NCI-H524 (cell line): ENCODE measurements around the gene ADAMTSL1.

ENCODE experiments used
- DNase-seq, 2 experiments: peaks; one replicate each; lab custom pipeline; 2025; lab: John Stamatoyannopoulos, UW

ADAMTSL1 gene

DNA sequence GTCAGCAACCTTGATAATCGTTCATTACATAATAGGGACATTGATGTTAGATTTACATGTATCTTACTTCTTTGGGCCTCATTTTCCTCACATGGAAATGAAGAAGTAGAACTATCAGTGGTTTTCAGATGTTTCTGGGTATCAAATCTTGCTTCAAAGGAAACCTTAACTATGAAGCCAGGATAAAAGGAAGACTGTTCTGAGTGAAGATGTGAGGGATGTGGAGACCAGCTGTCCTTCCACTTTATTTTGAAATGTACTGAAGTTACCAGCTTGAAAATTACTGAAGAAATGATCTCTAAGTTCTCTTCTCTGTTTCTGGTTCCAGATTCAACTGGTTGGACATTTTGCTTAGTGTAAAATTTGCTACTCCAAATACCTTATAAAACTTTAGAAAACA, 186.0 kb downstream of the ADAMTSL1 start:
- no peak for DNase-seq

DNA sequence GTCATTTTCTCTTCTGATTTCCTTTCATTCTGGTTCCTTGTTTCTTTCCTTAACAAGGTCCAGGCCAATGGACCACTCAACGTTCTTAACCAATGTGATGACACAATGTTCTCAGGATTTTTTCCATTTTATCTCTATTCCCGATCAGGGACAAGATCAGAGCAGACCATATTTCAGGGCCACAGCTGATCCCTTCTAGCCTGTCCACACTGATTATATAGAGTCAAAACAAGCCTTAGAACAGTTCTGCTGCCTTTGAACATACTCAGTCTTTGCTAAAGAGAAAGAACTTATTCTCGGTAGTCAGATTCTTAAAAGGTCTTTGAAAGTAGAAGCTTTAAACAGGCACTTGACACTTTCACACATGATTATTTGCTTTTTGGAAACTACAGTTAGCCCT, 188.4 kb downstream of the ADAMTSL1 start:
- no peak for DNase-seq

DNA sequence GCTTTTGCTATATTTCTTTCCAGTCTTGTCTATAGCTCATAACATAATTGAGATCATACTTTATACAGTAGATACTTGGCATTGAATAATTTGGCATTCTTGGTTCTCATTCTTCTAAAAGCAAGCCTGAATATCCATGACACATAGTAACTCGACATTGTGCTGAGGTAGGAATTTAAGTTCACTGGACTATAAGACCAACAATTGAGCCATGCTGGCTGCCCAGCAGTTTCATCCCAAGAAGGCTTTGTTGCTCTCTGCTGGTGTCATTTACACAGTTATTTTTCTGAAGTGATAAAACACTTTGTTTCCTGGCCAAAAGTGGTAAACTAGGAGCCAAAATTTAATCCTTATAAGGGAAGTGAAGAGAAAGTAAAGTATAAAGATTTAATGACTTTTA, 192.0 kb downstream of the ADAMTSL1 start:
- no peak for DNase-seq

DNA sequence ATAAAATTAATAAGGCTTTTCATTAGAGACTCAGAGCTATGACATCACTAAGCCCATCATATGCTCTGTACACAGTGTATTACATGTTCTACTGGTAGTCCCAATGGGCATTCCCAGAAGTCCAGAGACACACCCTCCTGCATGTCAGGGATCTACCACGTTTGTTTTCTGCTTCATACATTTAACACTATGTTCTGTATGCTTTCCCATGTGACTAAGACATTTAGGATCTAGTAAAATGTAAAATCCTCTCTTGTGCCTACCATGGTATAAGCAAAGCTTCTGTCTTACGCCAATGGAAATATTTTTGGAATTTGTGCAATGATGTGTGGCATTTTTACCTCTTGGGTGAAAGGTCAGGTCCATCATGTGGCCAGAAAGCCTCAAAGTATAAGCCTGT, 192.4 kb downstream of the ADAMTSL1 start:
- DNase-seq = no peak

DNA sequence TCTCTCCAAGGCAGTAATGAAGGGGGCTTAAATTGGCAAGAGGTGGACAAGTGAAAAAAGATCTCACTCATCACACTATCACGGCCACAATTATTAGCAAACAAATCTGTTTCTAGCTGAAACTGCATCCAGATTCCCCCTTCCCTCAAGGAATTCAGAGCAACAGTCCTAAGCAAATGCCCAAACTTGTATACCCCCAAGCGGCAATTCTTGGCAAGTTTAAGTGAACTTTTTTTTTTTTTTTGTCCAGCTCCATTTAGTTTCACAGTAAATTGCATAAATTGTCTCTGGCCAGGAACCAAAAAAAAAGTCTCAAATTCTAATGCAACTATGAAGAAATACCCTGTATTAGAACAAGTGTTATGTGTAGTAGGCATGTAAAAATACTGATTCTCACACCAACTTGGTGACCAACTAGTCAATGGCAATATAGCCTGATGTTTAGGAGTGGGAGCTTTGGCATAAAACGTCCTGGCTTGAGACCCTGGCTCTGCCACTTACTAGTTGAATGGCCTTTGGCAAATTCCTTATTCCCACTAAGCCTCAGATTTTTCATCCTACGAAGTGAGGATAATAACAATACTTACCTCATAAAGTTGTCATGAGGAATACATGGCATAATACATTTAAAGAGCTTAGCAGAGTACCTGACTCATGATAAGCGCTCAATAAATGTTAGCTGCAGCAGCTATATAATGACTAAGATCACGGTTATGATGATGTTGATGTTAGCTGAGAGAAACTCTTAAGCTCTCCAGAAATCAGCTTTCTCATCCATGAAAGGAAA, 193.2 kb downstream of the ADAMTSL1 start:
- no peak for DNase-seq

DNA sequence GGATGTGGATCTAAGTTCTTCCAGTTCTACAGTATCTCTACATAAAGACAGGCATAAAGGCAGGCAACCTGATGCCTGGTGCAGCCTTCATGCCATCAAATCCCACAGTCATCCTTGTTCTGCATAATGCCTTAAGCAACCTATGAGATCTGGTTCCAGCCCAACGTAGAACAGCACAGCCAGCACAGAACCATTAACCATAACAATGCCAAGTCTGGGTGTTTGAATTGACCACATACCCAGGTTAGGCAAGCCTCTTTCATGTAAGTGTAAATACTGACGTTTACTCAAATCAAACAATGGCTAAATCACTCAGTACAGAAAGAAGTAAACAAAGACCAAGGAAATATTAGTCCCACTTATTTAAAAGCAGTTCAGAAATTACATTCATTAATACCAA, 195.0 kb downstream of the ADAMTSL1 start:
- no peak for DNase-seq

DNA sequence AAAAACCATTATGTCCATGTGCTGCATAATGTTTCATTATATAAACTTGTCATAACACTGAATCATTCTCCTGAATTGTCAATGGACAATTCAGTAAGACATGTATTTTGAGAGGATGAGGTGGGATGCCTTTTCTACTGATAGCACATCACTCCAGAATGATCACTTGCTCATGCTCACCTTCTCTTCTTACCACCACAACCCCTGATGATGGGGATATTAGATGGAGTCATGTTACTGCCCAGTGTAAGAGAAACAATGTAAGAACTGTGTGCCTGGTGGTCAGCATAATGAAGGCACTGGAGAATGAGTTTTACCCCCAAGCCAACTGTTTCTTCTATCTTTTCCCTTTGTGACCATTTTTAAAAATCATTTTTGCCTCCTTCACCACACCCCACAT, 198.8 kb downstream of the ADAMTSL1 start:
- DNase-seq = no peak

DNA sequence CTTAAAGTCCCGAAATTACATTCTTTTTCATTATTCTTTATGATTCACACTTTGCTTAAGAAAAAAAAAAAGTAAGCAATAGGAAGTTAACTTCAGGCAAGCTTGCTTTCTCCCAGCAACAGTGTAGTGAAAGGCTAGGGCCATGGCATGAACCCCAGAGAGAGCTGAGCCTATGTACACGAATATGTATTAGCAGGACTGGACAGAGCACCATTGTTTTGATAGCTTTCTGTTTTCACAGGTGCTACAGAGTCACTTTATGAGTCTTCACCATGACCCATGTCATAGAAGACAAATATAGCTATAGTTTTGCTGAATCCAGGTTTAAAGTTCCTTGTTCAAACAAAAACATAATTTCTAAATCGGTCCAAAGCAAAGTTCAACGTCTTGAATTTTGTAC, 199.2 kb downstream of the ADAMTSL1 start:
- no peak for DNase-seq

DNA sequence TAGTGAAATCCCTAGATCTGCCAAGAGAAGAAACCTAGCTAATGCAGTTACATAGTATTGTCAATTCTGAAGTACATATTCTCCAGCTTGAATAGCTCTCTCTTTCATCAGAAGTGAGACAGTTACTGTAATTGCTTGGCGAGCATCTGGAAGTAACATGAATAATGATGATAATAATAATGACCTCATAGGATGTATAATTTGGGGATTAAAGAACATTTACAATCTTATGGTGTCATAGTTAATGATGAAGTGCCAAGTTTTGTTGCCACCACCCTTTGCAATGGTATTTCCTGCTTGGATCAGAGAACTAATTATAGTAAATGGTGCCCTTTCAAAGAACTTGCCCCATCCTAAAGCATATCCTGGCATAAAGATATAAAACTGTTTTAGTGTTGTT, 201.4 kb downstream of the ADAMTSL1 start:
- DNase-seq = no peak

DNA sequence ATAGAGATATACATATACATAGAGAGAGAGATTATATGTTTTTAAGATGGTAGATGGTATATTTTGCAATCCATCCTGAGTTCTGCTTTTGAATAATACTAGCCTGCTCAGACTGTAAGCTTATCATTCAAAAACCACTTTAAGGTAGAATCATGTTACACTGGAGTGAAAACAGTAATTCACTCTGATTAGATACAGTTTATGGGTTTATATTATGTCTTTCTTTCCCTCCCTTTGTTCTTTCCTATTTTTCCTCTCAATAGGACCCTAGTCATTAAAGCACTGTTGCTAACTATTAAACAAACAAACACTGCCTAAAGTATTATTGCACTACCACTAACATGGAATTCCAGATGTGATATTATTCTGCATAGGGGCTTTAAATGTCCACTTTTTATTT, 202.0 kb downstream of the ADAMTSL1 start:
- DNase-seq = no peak

DNA sequence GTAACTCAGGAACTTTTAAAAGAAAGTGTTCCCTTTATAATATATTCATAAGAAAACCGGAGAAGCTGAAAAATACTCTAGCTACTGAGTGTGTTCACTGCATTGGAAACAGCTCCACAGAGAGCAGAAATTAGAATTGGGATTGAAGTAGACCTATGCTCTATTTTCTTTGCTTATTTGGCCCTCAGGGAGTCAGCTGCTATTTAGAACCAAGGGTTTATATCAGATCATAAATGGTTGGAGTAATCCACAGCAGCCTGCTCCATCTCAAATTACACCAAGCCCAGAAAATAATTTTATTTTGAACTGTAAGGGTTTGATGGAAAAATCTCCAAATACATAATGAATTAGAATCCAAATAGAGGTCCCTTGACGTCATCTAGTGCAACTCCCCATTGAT, 202.6 kb downstream of the ADAMTSL1 start:
- DNase-seq = no peak

DNA sequence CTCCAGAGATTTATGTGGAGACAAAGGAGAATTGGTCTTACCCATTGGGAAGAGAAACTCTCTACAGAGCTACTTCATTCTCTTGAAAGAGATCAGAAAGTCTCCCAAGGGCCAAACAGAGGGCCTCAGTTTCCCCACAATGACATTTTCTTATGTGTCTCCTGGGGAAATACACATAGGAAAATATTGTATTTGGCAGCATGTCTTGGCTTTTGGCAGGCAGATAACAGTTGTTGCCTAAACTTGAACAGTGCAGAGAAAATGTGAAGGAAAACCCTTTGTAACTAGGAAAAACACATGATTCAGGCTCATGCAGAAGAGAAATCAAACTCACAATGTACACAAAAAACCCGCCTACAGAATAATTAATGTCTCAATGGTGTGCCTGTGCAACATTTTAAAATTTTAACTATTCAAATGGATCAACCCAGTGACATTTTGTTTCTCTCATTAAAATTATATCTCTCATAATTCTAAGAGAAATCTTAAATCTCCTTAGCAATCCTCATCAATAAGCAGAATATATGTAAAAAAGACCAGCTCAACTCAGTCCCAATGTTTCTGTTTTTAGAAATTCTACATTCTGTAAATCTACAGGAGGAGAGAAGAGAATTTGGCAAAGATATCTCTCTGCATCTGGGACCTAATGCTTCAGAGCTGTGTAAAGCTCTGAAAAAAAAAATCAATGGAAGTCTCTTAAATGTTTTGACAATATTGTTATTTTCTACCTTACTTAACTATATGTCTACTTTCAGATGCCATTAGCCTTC, 205.1 kb downstream of the ADAMTSL1 start:
- DNase-seq = no peak

DNA sequence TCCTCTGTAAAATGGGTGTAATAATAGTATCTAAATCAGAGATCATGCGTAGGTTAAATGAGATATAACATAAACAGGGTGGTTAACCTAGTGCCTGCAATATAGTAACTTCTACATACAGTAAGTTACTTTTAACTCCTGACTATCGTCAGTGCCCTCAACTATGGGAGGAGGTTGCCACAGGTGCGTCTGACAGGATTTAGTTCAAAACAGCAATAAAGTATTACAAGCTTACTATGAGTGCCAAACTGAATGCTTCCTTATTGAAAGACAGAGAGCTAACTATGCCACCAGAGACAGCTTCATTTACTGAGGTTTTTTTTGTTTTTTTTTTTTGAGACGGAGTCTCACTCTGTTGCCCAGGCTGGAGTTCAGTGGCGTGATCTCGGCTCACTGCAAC, 209.0 kb downstream of the ADAMTSL1 start:
- no peak for DNase-seq

DNA sequence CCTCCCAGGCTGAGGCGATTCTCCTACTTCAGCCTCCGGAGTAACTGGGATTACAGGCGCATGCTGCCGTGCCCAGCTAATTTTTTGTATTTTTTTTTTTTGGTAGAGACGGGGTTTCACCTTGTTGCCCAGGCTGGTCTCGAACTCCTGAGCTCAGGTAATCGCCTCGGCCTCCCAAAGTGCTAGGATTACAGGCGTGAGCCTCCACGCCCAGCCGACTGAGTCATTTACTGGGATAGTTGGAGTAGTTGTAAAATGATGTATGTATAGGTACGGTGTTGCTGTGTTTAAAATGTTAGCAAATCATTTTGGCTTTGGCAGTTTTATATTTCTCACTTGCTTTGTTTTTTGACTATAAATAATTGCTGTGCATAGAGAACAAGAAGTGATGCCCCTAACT, 209.4 kb downstream of the ADAMTSL1 start:
- DNase-seq = no peak

DNA sequence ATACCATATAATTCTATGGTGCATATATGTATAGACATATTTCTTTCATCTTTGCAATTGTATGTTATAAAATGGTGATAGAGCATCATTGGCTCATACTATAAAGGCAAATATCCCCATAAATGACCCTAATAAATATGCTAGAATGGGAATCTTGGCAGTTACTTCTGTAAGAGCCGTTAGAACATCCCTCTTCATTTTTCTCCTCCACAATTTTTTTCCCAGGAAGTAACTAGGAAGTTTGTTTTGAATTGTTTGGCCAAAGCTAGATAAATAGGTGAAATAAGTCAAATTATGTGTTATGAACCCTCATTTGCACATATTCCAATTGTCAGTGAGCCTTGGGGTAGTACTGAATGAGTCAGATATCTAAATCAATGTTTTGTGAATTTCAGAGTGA, 209.9 kb downstream of the ADAMTSL1 start:
- no peak for DNase-seq

DNA sequence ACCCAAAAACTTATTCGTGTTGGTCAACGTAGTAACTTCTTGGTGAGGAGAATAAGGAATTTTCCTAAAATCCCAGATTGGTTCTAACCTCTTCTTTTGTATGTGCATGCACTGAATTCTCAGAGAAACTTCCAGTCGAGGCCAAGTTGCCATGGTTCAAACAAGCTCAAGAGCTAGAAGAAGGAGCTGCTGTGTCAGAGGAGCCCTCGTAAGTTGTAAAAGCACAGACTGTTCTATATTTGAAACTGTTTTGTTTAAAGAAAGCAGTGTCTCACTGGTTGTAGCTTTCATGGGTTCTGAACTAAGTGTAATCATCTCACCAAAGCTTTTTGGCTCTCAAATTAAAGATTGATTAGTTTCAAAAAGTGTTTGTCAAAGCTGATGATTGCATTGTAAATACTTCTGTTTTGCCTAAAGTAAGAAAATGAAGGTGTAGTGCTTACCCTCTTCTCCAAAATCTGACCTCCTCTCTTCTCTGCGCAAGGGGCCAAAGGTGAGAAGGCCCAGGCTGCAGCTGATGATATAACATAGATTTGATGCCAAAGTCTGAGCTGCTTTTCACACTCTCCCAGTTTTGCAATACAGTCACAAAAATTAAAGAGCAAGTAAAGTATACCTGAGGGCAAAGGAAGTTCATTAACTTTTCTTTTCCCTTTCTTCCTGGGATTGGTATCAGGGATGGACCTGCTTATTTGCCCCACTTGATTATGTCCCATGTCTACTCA, 210.8 kb downstream of the ADAMTSL1 start:
- DNase-seq = no peak

DNA sequence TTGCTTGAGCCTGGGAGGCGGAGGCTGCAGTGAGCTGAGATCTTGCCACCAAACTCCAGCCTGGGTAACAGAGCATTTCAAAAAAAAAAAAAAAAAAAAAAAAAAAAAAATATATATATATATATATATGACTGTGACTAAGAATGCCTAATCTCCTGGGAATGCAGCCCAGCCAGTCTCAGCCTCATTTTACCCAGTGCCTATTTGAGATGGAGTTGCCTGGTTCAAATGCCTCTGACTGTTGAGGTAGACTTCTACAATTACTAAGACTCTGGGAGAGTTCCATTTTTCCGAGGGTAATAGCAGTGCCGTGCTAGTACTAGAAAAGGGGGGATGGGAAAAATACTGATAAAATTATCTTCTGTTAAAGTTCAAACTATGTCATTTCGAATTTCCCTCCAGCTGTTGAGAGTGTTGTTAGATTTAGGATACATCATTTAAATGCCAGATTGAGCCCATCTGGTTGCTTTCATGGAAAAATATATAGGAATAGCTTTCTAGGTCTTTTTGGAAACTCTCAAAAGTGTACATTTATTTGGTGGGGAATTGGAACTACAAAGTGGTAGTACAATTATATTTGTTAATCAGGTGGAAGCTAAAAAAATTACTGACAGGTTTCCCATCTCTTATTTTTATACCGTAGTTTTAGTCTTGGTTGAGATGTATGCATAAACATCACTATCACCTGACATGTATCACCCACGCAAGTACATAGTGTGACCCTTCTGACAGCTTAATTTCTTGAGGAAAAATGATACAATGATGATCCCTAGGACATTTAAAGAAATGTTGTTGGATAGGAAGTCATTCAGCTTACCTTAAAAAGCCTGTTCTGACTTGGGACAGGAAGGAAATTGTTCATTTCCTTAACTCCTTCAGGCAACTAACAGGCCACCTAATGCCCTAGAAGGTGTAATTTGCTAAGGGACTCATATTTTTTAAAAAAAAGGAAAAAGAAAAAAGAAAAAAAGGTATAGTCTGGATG, 214.9 kb downstream of the ADAMTSL1 start:
- DNase-seq = no peak

DNA sequence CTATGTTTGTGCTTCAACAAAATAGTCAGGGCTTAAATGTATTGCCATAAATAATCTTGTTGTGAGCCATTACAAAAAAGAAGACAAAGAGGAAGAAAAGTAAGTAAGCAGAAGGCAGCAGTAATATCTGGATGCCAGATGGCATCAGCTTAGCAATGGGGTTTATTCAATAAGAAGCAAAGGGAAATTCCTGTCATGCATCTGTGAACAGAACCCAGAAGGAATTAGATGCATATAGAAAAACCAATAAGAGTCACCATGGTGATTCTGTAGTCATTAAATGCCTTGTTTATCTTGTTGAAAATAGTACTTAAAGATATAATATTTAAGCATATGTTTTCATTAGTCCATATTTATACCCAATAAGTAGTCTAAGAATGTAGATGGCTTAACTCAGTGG, 216.0 kb downstream of the ADAMTSL1 start:
- DNase-seq = peak; percentile 73 to 89

DNA sequence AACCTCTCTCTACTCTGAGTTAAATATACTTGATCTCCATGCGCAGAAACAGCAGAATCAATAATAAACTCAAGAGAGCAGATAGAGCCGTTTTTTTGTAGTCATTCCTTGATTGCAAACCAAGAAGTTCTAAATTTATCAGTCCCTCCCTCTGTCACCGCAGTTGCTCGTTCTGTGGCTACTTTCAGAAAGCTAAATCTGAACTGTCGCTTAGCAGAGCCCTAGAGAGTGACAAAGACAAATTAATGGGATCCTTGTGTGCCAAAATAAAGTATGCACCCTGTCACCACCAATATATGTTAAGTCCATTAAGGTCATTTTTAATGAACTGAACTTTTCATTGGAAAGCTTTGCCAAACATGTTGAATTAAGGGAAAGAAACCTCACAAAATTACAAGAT, 218.3 kb downstream of the ADAMTSL1 start:
- DNase-seq = no peak

DNA sequence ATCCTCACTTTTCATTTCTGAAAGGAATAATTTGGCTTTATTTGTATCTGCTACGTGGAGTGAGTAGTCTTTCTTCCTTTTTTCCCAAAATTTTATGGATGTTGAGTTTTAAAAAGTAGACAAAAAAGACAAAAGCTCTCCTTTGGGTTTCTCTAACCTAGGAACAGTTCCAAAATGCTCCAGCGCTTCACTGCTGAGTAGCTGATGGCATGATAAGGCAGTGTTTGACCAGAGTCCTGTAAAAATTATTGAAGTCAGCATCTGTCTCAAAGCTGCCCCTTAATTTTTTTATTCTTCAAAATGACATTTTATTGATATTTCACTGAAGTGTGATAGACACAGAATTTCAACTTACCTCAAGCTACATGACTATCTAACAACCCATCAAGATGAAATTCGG, 219.0 kb downstream of the ADAMTSL1 start:
- DNase-seq = no peak

DNA sequence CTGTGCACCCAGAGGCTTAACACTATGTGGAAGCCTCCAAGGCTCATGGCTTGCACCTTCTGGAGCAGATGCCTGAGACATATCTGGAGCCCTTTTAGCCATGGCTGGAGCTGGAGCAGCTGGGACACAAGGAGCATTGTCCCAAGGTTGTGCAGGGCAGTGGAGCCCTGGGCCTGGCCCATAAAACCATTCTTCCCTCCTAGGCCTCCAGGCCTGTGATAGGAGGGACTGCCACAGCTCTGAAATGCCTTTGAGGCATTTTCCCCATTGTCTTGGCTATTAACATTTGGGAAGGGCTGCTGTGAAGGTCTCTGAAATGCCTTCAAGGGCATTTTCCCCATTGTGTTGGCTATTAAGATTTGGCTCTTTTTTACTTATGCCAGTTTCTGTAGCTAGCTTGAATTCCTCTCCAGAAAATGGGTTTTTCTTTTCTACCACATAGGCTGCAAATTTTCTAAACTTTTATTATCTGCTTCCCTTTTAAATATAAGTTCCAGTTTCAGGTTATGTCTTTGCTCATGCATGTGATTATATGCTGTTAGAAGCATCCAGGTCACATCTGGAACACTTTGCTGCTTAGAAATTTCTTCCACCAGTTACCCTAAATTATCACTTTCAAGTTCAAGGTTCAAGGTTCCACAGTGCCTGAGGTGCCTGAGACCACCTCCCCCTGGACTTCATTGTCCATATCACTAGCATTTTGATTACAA, 221.2 kb downstream of the ADAMTSL1 start:
- DNase-seq = no peak
